ENCODE measurements around the gene LMTK2.

Gene LMTK2

GRCh38 chr7:98233219-98234070 lies 126.8 kb downstream of the LMTK2 start:
- no peak for TF ChIP-seq CTCF (IDR thresholded peaks at IDR 0.05; ENCODE audit: low read depth, low read length)

DNA sequence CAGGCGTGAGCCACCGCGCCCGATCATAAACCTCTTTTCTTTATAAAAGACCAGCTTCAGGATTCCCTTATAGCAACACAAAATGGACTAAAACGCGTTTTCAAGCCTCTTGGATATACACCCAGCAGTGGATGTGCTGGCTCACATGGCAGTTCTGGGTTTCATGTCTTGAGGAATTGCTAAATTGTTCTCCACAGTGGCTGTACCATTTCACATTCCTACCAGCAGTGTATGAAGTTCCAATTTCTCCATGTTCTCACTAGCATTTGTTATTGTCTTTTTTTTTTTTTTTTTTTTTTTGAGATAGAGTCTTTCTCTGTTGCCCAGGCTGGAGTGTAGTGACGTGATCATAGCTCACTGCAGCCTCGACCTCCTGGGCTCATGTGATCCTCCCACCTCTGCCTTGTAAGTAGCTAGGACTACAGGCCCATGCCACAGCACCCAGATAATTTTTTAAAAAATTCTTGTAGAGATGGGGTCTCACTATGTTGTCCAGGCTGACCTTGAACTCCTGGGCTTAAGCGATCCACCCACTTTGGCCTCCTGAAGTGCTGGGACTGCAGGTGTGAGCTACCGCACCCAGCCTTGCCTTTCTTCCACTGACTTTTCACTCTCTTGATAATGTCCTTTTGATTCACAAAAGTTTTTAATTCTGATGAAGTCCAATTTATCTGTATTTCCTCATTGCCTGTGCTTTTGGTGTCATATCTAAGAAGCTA lies 127.9 kb downstream of the LMTK2 start:
- no peak overlapping the region for H3K4me3 ChIP-seq (ENCODE audit: low read depth, low read length)
- no peak for TF ChIP-seq CTCF (IDR thresholded peaks at IDR 0.05; ENCODE audit: low read depth, low read length)

More at GRCh38 chr7:98233219-98234070, 126.8 kb downstream of the LMTK2 start:
- H3K4me3 ChIP-seq (ENCODE audit: low read depth, low read length) = no peak overlapping the region

- TF ChIP-seq CTCF (IDR thresholded peaks at IDR 0.05; ENCODE audit: low read depth, low read length) = no peak
- H3K4me3 ChIP-seq (ENCODE audit: low read depth, low read length) = no peak overlapping the region
These were observed 129.2 kb downstream of the LMTK2 start for GRCh38 chr7:98235901-98236300.

DNA sequence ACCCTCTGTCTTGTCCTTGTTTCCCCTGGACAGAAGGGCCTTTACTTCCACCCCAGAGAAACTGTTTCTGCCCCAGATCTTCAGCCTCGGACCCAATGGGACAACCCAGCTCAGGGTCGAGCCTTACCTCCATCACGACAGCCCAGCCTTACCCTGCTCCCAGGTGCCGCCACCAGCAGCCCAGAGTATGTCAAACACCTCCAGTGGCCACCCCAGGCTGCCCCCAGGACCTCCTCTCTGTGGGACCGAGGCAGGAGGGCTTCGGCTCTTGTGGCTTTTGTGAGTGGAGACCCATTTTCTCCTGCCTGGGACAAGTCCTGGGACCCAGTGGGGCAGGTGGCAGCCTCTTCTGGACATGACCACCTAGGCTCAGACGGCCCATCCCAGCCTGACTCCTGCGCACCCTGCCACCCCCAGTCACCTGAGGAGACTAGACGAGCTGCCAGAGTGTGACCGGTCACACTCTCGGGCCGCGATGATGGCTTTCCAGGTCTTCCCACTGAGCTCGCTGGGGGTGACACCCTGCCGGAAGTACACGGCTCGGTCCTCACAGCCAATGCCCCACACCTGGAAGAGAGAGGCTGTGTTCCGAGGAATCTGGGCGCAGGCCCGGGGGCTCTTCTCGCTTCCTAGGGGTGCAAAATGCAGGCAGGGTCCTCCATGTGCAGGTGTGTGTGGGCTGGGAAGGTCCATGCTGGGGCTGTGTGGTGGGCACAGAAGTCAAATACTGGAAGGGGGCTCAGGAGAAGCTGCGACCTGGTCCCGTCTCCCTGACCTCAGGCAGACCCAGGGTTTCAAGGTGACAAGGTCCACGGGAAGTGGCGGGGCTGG lies 129.9 kb downstream of the LMTK2 start:
- TF ChIP-seq CTCF (IDR thresholded peaks at IDR 0.05; ENCODE audit: low read depth, low read length) = no peak
- no peak overlapping the region for H3K4me3 ChIP-seq (ENCODE audit: low read depth, low read length)

GRCh38 chr7:98238076-98238475 lies 131.4 kb downstream of the LMTK2 start:
- H3K4me3 ChIP-seq (ENCODE audit: low read depth, low read length) = no peak overlapping the region
- TF ChIP-seq CTCF (IDR thresholded peaks at IDR 0.05; ENCODE audit: low read depth, low read length) = no peak

DNA sequence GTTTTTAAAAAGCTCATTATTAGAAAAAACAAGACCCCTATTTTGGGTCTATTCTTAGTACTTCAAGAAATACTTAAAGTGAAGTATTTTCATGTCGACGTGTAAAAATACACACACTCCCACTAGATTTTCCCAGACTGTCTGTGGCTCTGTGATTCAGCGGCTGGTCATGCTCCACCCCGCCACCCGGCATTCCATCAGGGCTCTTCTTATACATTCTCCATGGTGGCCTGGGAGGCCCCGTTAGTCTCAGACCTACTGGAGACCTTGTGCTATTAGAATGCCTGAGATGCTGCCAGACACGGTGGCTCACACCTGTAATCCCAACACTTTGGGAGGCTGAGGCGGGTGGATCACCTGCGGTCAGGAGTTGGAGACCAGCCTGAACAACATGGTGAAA lies 132.3 kb downstream of the LMTK2 start:
- no peak for TF ChIP-seq CTCF (IDR thresholded peaks at IDR 0.05; ENCODE audit: low read depth, low read length)
- no peak overlapping the region for H3K4me3 ChIP-seq (ENCODE audit: low read depth, low read length)
